IPS-20b (cell line): ENCODE measurements around the gene SAMD4A.

Experiments
- H3K27ac ChIP-seq: one replicate; pipeline ENCODE4 v1.5.1; 2013; ENCODE audit warnings: low read length
- H3K27me3 ChIP-seq: 2 replicates; pipeline ENCODE4 v1.6.1; 2013; ENCODE audit warnings: mild to moderate bottlenecking, low read length, inconsistent platforms; ENCODE audit not compliant: insufficient read depth
- H3K36me3 ChIP-seq: 2 replicates; pipeline ENCODE4 v1.6.1; 2013; ENCODE audit warnings: low read depth, mild to moderate bottlenecking, inconsistent platforms, low read length, moderate library complexity; ENCODE audit not compliant: insufficient read depth
- H3K4me1 ChIP-seq: 2 replicates; pipeline ENCODE4 v1.6.1; 2013; ENCODE audit warnings: mild to moderate bottlenecking, control low read depth, inconsistent platforms, low read length, moderate library complexity; ENCODE audit not compliant: insufficient read depth
- H3K4me3 ChIP-seq: 2 replicates; pipeline ENCODE4 v1.5.1; 2013; ENCODE audit warnings: mild to moderate bottlenecking, low read length, inconsistent platforms
- H3K9ac ChIP-seq: 2 replicates; pipeline ENCODE4 v1.6.1; 2013; ENCODE audit warnings: low read depth, mild to moderate bottlenecking, inconsistent platforms, low read length, moderate library complexity
- H3K9me3 ChIP-seq: 2 replicates; pipeline ENCODE4 v1.6.1; 2013; ENCODE audit warnings: mild to moderate bottlenecking, low read depth, low read length, inconsistent platforms; ENCODE audit not compliant: insufficient read depth

The SAMD4A gene

DNA sequence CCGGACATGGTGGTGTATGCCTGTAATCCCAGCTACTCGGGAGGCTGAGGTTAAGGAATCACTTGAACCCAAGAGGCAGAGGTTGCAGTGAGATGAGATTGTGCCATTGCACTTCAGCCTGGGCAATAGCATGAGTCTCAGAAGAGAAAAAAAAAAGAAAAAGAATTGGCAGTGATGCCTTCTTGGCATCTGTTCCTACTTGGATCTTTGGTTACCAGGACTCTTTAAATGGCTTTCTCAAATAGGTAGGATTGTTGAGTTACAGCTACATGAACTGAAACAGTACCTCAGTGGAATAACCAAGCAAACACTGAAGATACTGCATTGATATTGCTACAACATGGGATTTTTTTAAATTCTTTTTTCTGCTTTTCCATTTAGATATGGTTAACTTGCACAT lies 136.8 kb downstream of the SAMD4A start:
- H3K4me3 ChIP-seq = no peak overlapping the region
- no peaks in the 10 kb centered on the region for H3K27me3 ChIP-seq
- H3K9ac ChIP-seq = no peak overlapping the region
- no peaks in the 10 kb centered on the region for H3K9me3 ChIP-seq
- H3K4me1 ChIP-seq = peaks cover 6% of the 10 kb centered on the region; the same call in 1 of the 2 replicates
- no peaks in the 10 kb centered on the region for H3K36me3 ChIP-seq
- H3K27ac ChIP-seq = no peak overlapping the region

DNA sequence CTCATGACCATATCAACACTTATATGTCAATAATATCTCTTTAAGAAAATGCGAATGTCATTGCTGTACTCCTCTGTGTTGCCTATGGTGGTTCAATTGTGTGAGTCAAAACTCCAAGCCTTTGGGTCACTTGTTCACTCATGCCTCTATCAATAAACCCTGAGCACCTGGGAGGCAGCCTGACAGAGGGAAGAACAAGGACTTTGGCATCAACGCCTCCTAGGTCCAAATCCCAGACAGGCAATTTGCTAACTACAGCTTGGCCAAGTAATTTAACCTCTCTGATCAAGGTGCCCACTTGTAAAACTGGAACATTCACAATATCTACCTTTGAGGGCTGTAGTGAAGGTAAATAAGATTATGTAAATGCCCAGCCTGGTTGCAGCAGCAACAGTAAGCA lies 137.8 kb downstream of the SAMD4A start:
- Histone ChIP-seq H3K36me3 (no peaks in the 10 kb centered on the region), H3K27me3 (no peaks in the 10 kb centered on the region), H3K4me3 (no peak overlapping the region), H3K9me3 (no peaks in the 10 kb centered on the region), H3K27ac (no peak overlapping the region), H3K4me1 (no peaks in the 10 kb centered on the region), H3K9ac (no peak overlapping the region)

GRCh38 chr14:54706769-54707168 lies 139.8 kb downstream of the SAMD4A start:
- Histone ChIP-seq H3K4me3 (no peak overlapping the region), H3K4me1 (no peaks in the 10 kb centered on the region), H3K27me3 (no peaks in the 10 kb centered on the region), H3K36me3 (no peaks in the 10 kb centered on the region), H3K27ac (no peak overlapping the region), H3K9ac (no peak overlapping the region), H3K9me3 (no peaks in the 10 kb centered on the region)

DNA sequence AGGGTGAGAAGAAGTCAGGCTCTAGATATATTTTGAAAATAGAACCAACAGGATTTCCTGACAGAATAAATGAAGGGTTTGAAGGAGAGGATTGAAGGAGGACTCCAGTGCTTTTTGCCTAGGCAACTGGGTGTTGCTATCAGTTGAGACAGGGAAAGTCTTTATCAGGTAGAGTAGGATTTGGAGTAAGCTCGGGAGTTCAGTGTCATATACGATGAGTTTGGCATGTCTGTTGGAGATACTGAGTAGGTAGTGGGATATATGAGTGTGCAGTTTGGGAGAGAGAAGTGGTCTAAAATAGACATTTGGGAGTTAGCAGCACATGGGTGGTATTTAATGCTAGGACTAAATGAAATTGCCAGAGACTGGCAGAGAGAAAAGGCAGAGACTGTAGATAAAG lies 141.2 kb downstream of the SAMD4A start:
- Histone ChIP-seq H3K27ac (no peak overlapping the region), H3K4me1 (no peaks in the 10 kb centered on the region), H3K36me3 (no peaks in the 10 kb centered on the region), H3K4me3 (no peak overlapping the region), H3K9ac (no peak overlapping the region), H3K27me3 (no peaks in the 10 kb centered on the region), H3K9me3 (no peaks in the 10 kb centered on the region)

DNA sequence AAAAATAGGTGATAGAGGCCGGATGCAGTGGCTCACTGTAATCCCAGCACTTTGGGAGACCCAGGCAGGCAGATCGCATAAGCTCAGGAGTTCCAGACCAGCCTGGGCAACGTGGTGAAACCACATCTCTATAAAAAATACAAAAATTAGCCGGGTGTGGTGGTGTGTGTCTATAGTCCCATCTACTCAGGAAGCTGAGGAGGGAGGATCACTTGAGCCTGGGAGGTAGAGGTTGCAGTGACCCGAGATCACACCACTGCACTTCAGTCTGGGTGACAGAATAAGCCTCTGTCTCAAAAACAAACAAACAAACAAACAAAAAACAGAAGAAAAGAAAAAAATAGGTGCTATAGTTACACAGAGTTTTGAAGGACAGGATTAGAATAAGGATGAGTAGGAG lies 142.1 kb downstream of the SAMD4A start:
- Histone ChIP-seq H3K4me3 (no peak overlapping the region), H3K4me1 (no peaks in the 10 kb centered on the region), H3K36me3 (no peaks in the 10 kb centered on the region), H3K27me3 (no peaks in the 10 kb centered on the region), H3K9ac (no peak overlapping the region), H3K9me3 (no peaks in the 10 kb centered on the region), H3K27ac (no peak overlapping the region)

DNA sequence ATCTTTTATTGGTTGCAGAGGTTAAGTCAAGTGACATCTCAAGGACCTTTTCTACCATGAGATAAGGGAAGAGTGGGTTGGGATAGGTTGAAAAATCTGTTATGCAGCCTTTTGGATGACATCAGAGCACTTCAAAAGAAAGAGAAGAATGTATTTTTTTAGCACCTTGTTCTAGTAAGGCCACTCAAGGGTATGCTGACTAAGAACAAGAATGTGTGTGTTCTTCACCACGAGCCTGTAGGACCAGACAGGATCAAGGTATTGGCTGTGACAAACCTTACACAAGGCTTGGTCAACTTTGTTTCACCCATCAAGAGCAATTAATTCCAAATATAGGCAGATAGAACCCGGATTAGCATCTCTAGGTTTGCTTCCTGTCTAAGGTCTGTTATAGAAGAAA lies 142.5 kb downstream of the SAMD4A start:
- H3K27ac ChIP-seq = no peak overlapping the region
- no peaks in the 10 kb centered on the region for H3K4me1 ChIP-seq
- H3K27me3 ChIP-seq = no peaks in the 10 kb centered on the region
- no peaks in the 10 kb centered on the region for H3K36me3 ChIP-seq
- no peak overlapping the region for H3K9ac ChIP-seq
- H3K4me3 ChIP-seq = no peak overlapping the region
- H3K9me3 ChIP-seq = no peaks in the 10 kb centered on the region

DNA sequence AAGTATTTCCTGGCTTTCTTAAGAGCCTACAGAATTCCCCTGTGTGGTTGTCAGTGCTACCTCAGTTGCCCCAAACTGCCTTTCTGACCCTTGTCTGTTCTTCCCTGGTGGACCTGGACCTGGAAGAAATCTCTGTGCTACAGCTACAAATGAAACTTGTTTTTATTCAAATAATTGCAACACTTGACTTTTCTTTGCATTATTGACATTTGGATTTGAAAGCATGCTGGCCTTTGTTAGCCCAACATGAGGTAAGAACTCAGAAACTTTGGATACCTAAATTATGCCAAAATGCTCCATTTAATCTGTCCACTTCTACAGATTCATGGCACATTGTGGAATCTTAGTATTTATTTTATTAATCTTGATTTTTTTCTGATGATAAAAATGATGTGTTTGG lies 142.9 kb downstream of the SAMD4A start:
- Histone ChIP-seq H3K36me3 (no peaks in the 10 kb centered on the region), H3K9me3 (no peaks in the 10 kb centered on the region), H3K4me3 (no peak overlapping the region), H3K27me3 (no peaks in the 10 kb centered on the region), H3K9ac (no peak overlapping the region), H3K4me1 (no peaks in the 10 kb centered on the region), H3K27ac (no peak overlapping the region)

DNA sequence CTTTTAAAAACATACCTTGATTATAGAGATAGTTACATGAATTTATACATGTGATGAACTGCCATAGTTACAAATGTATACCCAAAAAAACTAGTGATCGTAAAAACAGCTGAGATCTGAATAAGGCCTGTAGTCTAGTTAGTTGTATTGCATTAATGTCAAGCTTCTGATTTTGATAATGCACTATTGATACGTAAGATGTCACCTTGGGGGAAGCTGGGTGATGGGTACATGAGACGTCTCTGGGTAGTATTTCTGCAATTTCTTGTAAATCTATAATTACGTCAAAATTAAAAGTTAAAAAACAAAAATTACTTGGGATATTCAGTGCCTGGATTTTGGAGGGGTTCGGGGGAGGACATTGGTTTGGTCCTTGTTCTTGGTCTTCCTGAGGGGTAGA lies 144.4 kb downstream of the SAMD4A start:
- H3K4me3 ChIP-seq = no peak overlapping the region
- no peaks in the 10 kb centered on the region for H3K27me3 ChIP-seq
- no peak overlapping the region for H3K27ac ChIP-seq
- H3K4me1 ChIP-seq = 0 out of 2 replicates have a peak, but pooled peaks cover 4% of the 10 kb centered on the region
- no peaks in the 10 kb centered on the region for H3K36me3 ChIP-seq
- no peaks in the 10 kb centered on the region for H3K9me3 ChIP-seq
- H3K9ac ChIP-seq = no peak overlapping the region

DNA sequence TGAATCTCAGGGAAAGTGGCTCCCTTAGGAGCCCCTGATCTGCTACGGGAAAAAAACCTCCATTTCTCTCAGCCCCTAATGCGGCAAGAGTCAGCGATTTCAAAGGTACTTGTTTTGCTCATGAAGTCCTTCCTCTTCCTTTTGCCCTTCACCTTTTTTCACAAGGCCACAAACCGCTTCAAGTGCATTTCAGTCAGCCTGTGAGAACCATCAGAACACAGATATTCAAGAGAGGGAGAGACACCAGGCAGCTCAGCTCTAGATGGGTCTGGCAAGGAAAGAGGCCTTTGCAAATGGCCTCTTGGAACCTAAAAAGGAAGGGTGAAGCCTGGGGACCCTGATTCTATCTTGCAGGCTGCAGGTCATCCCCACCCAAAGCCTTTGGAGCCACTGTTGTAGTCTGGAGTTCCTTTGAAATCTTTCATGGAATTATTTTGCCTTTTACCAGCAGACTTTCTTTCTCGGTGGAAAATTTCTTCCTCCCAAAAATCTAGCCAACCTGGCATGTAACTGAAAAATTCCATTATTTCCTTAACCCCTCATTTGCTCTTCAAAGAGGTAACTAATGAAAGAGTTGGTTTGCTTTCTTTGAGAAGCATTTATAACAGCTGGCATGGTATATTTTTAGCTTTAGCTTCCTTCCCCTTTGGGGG lies 145.0 kb downstream of the SAMD4A start:
- Histone ChIP-seq H3K4me1 (0 out of 2 replicates have a peak, but pooled peaks cover 4% of the 10 kb centered on the region), H3K9me3 (no peaks in the 10 kb centered on the region), H3K4me3 (no peak overlapping the region), H3K36me3 (no peaks in the 10 kb centered on the region), H3K27me3 (no peaks in the 10 kb centered on the region), H3K9ac (no peak overlapping the region), H3K27ac (no peak overlapping the region)

GRCh38 chr14:54712465-54713200 lies 145.7 kb downstream of the SAMD4A start:
- no peak overlapping the region for H3K9ac ChIP-seq
- H3K9me3 ChIP-seq = no peaks in the 10 kb centered on the region

GRCh38 chr14:54713379-54713778 lies 146.5 kb downstream of the SAMD4A start:
- no peaks in the 10 kb centered on the region for H3K27me3 ChIP-seq
- no peak overlapping the region for H3K4me3 ChIP-seq
- no peak overlapping the region for H3K27ac ChIP-seq
- H3K9ac ChIP-seq = no peak overlapping the region
- no peaks in the 10 kb centered on the region for H3K9me3 ChIP-seq
- H3K4me1 ChIP-seq = 0 out of 2 replicates have a peak, but pooled peaks cover 4% of the 10 kb centered on the region
- H3K36me3 ChIP-seq = no peaks in the 10 kb centered on the region

More at GRCh38 chr14:54712465-54713200, 145.7 kb downstream of the SAMD4A start:
- 0 out of 2 replicates have a peak, but pooled peaks cover 4% of the 10 kb centered on the region for H3K4me1 ChIP-seq
- H3K27me3 ChIP-seq = no peaks in the 10 kb centered on the region
- H3K27ac ChIP-seq = no peak overlapping the region
- no peak overlapping the region for H3K4me3 ChIP-seq
- no peaks in the 10 kb centered on the region for H3K36me3 ChIP-seq

- H3K9me3 ChIP-seq = no peaks in the 10 kb centered on the region
- H3K4me3 ChIP-seq = no peak overlapping the region
- no peak overlapping the region for H3K9ac ChIP-seq
- no peaks in the 10 kb centered on the region for H3K27me3 ChIP-seq
- H3K36me3 ChIP-seq = no peaks in the 10 kb centered on the region
- 0 out of 2 replicates have a peak, but pooled peaks cover 4% of the 10 kb centered on the region for H3K4me1 ChIP-seq
- no peak overlapping the region for H3K27ac ChIP-seq
These were observed 148.3 kb downstream of the SAMD4A start for GRCh38 chr14:54715239-54715638.
